DOHH2 (cell line): ENCODE results near the gene PPFIBP2.

ENCODE experiments used
- EZH2phosphoT487 ChIP-seq: fragments of 200-600 bp; sonication (generic); IDR thresholded peaks from 2 replicates; pipeline ENCODE4 v1.6.1; 2017; ENCODE audit warnings: borderline replicate concordance, mild to moderate bottlenecking, antibody characterized with exemption, low read length, moderate library complexity, mixed read lengths
- TF ChIP-seq, protein P1 (sequence below): fragments of 200-600 bp; sonication (generic); IDR thresholded peaks from one replicate; pipeline ENCODE4 v1.5.1; 2014; ENCODE audit warnings: antibody characterized with exemption, mild to moderate bottlenecking, low read depth, low read length; ENCODE audit not compliant: poor library complexity, severe bottlenecking

DNA sequence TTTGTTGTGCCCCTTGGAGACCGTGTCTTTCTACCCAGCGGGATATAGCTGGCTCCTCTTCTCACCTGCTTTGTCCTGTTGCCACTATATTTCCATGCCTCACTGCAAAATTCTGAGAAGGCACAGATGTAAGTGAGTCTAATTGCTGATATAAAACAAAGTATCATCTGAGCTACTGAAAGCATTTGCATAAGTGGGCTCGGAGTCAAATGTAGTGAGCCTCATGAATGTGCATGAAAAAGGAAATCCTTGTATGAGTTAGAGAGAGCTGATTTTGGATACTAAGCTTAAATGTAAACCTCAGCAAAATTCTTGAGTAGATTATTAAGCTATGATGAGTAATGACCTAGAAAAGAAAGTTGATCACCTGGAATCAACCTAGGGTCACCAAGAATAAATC, 178.6 kb downstream of the PPFIBP2 start:
- TF ChIP-seq, protein P1, sequence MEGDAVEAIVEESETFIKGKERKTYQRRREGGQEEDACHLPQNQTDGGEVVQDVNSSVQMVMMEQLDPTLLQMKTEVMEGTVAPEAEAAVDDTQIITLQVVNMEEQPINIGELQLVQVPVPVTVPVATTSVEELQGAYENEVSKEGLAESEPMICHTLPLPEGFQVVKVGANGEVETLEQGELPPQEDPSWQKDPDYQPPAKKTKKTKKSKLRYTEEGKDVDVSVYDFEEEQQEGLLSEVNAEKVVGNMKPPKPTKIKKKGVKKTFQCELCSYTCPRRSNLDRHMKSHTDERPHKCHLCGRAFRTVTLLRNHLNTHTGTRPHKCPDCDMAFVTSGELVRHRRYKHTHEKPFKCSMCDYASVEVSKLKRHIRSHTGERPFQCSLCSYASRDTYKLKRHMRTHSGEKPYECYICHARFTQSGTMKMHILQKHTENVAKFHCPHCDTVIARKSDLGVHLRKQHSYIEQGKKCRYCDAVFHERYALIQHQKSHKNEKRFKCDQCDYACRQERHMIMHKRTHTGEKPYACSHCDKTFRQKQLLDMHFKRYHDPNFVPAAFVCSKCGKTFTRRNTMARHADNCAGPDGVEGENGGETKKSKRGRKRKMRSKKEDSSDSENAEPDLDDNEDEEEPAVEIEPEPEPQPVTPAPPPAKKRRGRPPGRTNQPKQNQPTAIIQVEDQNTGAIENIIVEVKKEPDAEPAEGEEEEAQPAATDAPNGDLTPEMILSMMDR = no peak
- TF ChIP-seq EZH2phosphoT487 = no peak
